ENCODE results near the gene ZGPAT. TPM values are rescaled to one million over a fixed set of nuclear protein-coding genes. Genes with fewer than 3 reads are reported as not detected.

ZGPAT gene
- total RNA-seq, 6 experiments from 2014 or later = 18.7 to 68.9 (median 31.9) TPM

DNA sequence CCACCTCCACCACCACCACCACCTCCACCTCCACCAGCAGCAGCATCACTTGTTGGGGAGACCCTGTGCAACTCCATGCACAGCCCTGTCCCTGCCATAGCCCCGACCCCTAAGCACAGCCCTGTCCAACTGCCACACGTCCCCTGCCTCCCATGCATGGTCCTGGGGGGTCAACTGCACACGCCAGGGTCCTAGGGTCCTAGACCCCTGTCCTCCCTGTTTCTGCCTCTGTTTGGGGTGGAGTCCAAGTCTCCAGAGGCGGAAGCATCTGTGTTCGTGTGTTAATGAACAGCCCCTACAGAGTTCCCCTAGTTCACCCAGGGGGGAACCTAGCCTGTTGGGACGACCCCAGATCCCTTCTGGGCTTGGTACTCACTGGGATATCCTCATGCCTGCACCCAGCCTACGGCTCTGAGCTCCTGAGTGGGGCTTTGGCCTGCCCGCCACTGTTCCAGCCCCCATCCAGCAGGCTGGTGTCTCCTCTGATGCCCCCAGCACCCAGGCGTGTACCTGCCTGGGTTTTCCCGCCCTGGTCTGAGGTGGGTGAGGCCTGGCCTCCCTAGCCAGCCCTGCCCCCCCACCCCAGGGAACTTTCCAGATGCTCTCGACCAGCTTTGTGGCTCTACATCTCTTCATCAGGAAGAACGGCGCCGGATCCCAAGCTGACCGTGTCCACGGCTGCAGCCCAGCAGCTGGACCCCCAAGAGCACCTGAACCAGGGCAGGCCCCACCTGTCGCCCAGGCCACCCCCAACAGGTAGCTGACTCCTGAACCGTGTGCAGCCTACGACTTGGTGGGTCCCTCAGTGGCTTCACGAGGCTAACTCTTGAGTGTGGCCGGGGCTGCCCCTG, 13.9 kb upstream of the ZGPAT start:
- H3K27me3 ChIP-seq = no peaks in the 10 kb centered on the region
- no peak overlapping the region for H3K27ac ChIP-seq
- H3K4me1 ChIP-seq = peaks cover 0 to 14% (median 5%) of the 10 kb centered on the region in 4 donors
- 94% methylated on average over 4 of the region's 21 CpGs for WGBS (ENCODE audit: insufficient coverage, low coverage, low lambda C conversion rate, missing lambda C conversion rate)
- intact Hi-C loops (cut with DNase I) = no loop called here
- H3K9me3 ChIP-seq = no peaks in the 10 kb centered on the region
- TF ChIP-seq CTCF (IDR thresholded peaks at IDR 0.05) (no peak), POLR2A (IDR thresholded peaks at IDR 0.05) (no peak)
- DNase-seq = peak in 1 of 3 donors; percentile 42
- H3K4me3 ChIP-seq = no peak overlapping the region
- H3K36me3 ChIP-seq = no peaks in the 10 kb centered on the region
- ATAC-seq = no peak

DNA sequence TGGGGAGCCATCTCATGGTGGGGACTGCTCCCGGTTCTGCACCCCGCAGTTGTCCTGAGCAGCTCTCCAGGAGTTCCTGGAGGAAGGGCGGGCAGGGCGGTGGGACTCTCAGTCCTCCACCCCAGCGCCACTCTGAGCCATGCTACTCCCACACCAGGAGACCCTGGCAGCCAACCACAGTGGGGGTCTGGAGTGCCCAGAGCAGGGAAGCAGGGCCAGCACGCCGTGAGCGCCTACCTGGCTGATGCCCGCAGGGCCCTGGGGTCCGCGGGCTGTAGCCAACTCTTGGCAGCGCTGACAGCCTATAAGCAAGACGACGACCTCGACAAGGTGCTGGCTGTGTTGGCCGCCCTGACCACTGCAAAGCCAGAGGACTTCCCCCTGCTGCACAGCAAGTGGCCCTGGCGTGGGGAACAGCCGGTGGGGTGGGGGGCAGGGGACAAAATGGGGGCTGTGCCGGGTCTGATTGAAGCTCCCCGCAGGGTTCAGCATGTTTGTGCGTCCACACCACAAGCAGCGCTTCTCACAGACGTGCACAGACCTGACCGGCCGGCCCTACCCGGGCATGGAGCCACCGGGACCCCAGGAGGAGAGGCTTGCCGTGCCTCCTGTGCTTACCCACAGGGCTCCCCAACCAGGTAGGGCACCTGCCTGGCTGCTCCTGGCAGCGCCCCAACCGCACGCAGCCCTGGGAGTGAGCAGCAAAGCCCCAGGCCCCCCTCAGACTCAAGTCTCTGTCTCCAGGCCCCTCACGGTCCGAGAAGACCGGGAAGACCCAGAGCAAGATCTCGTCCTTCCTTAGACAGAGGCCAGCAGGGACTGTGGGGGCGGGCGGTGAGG, 13.0 kb upstream of the ZGPAT start:
- WGBS (ENCODE audit: insufficient coverage, low coverage, low lambda C conversion rate, missing lambda C conversion rate) = 100% methylated on average over 1 of the region's 37 CpGs
- intact Hi-C loops (cut with DNase I) = no loop called here
- no peaks in the 10 kb centered on the region for H3K27me3 ChIP-seq
- H3K4me1 ChIP-seq = peaks cover 0 to 14% (median 5%) of the 10 kb centered on the region in 4 donors
- H3K4me3 ChIP-seq = no peak overlapping the region
- H3K36me3 ChIP-seq = no peaks in the 10 kb centered on the region
- H3K9me3 ChIP-seq = no peaks in the 10 kb centered on the region
- no peak overlapping the region for H3K27ac ChIP-seq
- TF ChIP-seq POLR2A (IDR thresholded peaks at IDR 0.05) = no peak
- TF ChIP-seq CTCF (IDR thresholded peaks at IDR 0.05) = no peak
- ATAC-seq (no peak), DNase-seq (peak; percentile 36 to 56 (median 47))

- H3K27ac ChIP-seq = no peak overlapping the region
- ATAC-seq = peak in 2 of 4 donors; percentile 5 to 6
Observed at GRCh38 chr20:63695424-63696305, 12.2 kb upstream of the ZGPAT start.

More at GRCh38 chr20:63695424-63696305, 12.2 kb upstream of the ZGPAT start:
- intact Hi-C loops (cut with DNase I) = no loop called here
- TF ChIP-seq CTCF (IDR thresholded peaks at IDR 0.05) (no peak), POLR2A (IDR thresholded peaks at IDR 0.05) (peak; percentile 3)
- H3K27me3 ChIP-seq = no peaks in the 10 kb centered on the region
- H3K36me3 ChIP-seq = no peaks in the 10 kb centered on the region
- H3K9me3 ChIP-seq = no peaks in the 10 kb centered on the region
- 70% methylated on average over 2 of the region's 25 CpGs for WGBS (ENCODE audit: insufficient coverage, low coverage, low lambda C conversion rate, missing lambda C conversion rate)
- no peak overlapping the region for H3K4me3 ChIP-seq
- H3K4me1 ChIP-seq = peaks cover 0 to 14% (median 5%) of the 10 kb centered on the region in 4 donors
- peak in 2 of 3 donors; percentile 54 to 70 for DNase-seq

Measured in right lobe of liver (tissue), 6 donors.